Stimulated activated CD4-positive, alpha-beta T cell treated with anti-CD3 and anti-CD28 coated beads, Interleukin-15, amount 100 ng/mL, for 48 hours (primary cell): Measurements from ENCODE around the gene STXBP6.

Experiments used
- DNase-seq, 2 donors: peaks; one replicate each; pipeline ENCODE4 v3.0.0-alpha.2; 2020; ENCODE audit warnings: low read depth in 2 of 2

Gene STXBP6

DNA sequence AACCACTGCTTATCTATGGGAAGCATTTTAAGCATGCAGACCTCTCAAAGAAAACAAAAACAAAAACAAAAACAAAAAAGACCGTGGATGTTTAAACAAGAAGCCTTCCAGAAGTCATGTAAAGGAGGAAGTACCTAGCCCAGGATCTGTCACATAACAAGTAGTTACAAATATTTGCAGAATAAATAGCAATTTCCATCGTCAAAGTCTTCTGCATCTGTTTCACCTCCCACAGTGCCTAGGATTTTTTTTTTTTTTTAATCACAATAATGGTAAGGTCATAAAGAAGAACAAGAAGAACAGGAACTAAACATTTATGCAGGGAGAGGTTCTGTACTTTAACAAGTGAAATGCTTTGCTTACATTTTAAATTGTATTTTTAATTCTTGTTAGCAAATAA, 2.4 kb upstream of the STXBP6 start:
- no peak for DNase-seq

DNA sequence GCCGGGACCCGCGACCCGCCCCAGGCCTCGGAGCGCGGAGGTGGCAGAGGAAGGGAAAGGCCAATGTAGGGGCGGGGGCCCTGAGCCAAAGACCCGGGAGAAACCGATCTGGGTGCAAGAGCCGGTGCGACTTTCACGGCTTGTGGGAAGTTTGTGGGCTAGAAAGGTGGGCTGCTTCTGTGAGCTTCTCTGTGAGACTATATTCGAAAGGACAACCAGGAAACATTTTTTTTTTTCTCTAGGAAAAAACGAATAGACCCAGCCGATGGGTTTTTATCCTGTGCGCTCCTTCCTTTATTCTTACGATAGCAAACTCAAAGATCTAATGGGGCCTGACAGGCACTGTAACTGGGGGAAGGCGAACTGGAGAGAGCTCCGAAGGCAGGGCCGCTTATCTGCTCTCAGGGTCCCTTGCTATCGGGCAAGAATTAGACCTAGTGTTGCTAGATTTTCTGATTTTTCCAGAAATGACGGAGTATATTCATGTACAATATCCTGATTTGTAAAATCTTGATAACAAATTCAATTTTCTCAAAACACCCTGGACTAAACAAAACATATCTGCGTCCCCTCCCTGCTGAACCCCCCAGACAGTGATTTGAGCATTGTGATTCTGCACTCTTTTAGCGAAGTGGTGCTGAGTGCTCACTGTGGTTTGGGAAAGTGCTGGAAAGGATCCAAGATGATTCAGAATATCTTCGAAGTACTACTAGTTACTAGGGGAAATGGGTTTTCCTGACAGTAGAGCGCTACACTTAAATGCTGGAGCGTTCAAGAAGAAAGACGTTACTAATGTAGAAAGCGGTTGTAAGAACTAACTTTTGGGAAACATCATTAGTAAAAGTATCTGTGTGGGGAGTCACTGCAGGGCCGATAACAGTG, 563 bp upstream of the STXBP6 start:
- DNase-seq, result no peak

DNA sequence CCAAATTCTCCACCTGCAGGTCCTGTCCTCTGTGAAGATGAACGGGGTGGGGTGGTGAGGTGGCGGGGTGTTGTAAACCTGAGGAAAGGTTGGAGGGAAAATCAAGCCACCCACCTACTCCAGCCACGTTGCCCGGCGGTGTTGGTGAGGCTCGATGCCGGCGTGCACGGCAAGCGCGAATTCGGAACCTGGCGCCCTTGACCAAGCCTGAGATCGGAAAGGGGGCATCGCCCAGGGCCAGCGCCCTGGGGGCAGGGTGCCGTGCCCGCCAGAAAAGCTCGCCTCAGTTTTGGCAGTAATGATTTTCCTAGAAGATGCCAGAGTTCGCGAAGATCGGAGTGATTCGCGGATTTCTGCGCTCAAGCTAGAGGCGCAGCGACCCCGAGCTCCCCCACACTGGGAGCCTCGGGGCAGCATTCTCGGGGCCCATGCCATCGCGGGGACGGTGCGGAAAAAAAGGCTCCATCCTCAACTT, 817 bp downstream of the STXBP6 start:
- DNase-seq, result no peak

DNA sequence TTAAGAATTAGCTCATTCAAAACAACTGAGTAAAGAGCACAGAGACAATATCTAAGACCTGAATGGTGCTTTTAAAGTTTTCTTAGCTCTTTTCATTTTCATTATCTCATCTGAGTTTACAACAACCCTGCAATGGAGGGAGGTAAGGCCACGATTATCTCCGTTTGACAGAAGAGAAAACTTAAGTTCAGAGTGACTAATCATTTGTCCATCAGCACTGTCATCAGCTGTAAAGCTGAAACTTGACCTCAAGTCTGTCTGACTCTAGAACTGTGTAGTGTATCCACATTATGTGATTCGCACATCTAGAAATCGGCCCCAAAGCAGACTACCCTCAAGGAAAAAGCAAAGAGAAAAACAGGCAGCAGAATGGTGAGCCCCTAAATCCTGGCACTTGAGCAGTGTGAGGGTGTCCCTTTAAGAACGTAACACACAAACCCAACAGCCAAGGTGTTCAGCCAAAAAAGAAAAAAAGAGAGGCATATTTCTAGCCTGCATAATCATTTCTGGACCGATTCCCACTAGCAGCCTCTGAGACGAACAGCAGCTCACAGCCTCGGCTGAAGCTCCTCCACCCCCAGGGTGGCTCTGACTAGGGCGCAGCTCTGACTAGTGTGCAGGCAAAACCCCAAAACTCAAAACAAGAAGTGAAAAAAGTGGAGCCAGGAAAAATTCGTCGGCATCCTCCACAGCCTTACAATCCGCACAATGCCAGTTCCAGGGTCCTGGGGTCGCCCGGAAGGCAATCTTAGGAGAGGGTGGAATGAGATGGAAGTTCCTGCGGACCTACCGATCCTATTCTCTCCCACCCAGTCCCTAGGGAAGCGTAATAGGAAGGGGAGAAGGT, 1.6 kb downstream of the STXBP6 start:
- no peak for DNase-seq

DNA sequence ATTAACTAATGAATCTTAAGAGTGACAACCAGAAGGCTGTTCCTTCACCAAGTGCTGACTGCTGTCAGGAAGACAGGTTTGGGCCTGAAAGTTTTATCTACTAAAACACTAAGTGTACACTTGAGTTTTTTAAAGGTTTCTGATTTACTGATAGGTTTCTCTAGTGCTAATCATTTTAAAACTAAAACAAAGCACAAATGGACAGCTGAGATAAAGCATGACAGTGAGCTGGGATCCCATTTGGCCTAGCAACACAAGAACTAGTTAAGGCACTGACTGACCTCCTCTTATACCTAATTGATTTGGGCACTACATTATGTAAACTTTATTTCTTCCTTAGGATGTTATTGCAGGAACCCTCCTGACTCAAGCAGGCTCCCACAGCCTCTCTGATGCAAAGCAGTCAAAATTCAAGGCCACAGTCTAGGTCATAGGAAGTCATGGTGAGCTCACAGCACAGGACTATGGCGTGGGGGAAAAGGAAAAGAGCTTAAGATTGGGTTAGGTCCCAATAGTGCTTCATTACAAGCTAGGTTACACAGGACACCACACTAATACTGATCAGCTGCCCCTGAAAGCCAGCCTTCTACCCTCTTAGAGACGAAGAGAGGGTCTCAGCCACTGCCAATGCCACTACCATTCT, 3.5 kb downstream of the STXBP6 start:
- no peak for DNase-seq

DNA sequence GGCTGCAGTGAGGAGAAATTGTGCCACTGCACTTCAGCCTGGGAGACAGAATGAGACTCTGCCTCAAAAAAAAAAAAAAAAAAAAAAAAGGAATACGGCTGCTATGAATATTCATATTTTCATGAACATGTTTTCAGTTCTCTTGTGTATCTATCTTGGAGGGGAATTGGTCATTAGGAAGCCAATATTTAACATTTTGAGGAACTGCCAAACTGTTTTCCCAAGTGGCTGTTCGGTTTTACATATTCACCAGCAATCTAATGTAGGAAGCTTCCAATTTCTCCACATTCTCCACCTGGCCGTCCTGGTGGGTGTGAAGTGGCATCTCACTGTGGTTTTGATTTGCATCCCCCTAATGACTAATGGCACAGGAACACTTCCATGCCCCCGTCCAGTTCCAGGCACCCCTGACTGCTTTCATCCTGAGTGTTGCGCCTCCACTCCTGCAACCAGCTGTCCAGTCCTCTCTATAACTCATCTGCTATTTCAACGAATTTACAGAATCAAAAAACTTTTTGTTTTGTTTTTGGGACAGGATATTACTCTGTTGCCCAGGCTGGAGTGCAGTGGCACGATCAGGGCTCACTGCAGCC, 5.7 kb downstream of the STXBP6 start:
- no peak for DNase-seq

DNA sequence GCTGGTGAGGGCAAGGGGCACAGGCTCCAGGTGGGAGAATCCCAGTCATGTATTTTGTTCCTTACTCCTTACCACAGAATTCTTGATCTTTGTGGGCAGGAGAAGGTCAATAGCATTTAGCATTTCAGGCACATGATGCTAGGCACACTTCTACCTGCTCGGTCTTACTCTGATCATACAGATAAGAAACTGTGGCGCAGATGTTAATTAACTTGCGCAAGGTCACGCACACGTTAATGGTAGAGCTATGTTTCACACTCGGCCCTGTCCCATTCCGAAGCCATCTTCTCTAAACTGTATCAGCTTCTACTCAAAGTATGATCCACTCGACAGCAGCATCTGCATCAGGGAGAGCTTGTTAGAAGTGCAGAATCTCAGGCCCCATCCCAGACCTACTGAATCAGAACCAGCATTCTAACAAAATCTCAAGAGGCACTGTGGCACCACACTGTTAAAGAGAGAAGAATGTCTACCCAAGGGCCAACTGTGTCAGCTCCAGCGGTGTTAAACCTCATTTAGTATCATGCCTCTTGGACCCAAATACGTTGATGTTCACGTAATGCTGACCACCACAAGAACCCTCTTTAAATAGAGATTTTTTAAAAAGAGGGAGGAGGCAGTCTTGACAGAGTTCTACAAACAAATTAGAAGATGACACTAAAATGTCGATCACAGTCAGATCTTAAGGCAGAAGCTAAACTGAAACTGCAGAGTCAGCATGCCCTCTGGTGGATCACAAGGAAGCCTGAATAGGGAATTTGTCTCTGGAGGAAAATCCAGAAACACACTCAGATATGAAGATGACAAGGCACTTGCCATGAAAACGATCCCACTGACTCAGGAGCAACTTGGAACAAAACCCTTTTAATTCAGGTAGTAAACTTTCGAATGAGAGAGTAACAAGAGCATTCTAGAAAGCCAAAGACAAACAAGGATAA, 7.3 kb downstream of the STXBP6 start:
- no peak for DNase-seq

DNA sequence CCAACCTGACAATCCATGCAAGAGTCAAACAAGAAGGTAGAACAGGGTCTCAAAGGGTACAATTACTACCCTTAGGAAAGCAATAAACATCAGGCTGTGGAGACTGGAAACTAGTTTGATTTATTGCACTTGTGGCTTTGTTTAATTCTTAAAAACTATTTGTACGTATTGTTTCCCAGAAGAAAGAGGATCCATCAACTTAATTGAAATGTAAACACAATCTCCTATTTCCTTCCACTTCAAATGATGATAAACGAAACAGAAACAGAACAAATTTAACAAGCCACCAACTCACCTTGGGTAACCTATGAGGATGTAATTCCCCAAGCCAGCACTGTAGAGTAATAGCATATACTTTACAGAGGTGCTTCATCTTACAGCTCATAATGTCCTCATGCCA, 8.0 kb downstream of the STXBP6 start:
- no peak for DNase-seq

DNA sequence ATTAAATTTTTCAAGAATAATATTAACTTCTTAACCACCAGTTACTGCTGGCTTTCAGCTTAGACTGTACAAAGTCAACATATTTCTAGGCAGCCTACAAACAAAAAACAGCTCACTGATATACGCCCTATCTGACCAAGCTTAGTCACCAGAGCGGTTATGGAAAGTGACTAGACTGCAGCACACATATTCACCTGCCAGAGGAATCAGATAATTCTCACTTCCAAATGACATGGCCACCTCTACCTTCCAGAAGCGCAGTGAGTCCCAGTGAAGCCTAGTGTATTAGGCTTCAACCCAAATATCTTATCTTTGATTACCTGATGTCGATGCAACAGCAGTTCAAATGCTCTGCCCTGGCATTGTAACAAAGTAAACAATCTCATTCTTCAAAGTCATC, 8.5 kb downstream of the STXBP6 start:
- no peak for DNase-seq

DNA sequence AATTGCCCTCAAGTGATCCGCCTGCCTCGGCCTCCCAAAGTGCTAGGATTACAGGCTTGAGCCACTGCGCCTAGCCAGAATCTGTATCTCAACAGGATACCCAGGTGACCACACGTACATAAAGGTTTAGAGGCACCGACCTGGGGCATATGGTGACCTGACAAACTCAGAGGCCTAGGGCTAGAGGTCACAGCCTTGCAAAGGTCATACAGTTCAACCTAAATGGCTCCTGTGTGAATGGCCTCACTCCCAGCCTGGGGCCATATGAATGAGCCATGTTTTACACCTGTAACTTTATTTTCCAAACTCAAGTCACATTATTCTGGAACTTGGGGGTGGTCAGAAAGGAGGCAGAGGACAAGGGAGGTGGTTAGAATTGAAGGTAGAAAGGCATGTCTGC, 10.0 kb downstream of the STXBP6 start:
- DNase-seq, result no peak

DNA sequence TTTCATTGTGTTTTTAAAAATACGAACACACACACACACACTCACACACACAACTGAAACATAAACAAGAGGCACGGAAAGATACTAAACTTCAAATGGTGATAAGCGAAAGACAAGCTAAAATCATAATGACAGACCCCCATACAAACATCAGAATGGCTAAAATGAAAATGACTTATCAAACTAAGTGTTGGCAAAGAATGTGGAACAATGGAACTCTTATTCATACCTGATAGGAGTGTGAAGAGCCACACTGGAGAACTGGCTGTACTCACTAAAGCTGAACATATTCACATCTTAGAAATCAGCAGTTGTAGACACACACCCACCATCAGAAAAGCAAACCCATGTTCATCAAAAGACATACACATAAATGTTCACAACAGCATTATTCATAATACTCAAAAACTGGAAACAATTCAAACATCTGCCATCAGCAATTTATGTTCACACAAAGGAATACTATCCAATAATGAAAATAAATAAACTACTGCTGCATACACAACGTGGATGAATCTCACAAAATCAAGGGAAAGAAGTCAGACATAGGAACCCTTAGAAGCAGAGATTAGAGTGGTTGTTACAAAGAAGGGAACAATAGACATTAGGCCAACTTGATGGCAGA, 11.8 kb downstream of the STXBP6 start:
- no peak for DNase-seq

DNA sequence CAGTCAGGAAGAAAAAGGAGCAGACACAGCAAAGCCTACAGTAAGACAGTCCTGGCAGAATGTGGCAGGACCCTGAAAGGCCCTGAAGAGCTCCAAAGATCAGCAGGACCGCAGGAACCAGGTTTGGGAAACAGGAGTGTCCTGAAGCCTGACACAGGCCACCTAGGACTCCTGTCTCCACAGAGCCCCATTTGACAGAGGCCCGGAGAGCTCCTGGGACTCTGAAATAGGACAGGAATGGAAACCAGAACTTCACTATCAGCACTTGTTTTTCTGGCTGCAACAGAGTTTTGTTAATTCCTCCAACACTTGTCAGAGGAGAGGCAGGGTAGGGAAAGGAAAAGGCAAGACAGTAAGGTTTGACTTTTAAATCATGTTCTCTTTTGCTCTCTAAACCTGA, 12.9 kb downstream of the STXBP6 start:
- no peak for DNase-seq

DNA sequence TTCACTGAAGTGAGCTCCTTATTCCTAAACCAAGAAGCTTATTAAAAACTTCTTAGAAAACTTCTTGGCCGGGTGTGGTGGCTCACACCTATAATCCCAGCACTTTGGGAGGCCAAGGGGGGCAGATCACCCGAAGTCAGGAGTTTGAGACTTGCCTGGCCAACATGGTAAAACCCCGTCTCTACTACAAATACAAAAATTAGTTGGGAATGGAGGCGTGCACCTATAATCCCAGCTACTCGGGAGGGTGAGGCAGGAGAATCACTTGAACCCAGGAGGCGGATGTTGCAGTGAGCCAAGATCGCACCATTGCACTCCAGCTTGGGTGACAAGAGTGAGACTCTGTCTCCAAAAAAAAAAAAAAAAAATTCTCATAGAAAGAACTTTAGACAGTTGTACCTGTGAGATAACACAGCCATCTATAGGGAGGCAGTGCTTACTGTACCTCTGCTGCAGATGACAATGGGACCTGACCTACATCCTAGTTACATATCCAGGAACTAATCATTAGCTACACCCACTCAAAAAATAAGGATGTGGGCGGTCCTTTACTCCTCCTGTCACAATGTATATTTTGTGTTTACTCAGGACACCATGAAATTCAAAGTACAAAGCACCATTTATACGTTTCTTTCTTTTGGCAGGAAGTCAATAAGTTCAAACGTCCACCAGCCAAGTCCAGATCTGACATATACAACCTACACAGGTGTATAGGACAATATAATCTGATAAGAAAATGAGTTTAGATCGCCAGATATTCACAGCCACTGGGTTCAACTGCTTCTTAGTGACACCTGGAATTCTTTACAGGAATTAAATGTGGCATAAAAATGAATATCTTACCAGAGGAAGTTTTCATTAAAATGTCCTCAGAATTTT, 14.9 kb downstream of the STXBP6 start:
- no peak for DNase-seq

DNA sequence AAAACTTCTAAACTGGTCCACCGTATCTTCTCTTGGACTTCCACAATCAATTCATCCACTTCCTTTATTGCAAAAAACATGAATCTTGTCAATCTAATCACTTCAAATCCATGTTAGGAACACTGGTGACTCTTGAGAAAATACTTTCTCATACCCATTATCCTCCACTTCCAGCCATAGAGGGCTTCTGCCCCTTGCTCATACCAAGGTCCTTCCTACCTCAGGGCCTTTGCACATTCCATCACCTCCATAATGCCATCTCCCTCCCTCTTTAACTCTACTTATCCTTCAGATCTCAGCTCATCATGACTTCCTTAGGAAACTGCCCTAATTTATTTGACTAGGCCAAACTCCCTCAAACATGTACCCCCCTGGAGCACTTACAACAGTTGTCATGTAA, 16.6 kb downstream of the STXBP6 start:
- DNase-seq, result no peak

DNA sequence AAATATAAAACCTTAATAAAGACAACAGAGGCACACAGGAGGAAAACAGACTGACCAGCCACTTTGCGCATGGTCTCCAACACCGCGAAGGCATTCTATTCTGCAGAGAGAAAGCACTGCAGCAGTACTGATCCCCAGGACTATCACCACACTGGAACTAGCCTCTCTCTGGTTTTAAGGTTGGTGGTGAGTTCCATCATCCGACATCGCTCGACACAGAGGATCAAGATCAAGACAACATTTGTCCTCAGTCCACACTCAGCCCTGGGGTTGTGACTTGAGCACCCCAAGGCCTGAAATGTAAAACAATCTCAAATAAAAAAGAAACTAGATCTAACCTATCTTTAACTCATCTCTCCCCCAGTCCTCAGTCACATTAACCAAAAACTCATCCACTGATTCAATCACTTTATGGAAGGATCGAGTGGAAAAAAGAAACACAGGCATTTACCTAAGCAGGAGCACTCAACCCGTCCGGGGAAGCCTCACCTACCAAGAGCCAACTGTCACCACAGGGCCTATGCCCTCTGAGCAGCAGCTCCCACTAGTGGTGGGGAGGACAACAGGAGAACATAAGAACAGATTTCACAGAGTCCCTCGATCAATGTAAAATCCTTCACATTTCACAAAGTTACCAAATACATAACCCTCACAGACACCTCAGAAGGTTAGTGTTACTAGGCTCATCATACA, 17.7 kb downstream of the STXBP6 start:
- no peak for DNase-seq

DNA sequence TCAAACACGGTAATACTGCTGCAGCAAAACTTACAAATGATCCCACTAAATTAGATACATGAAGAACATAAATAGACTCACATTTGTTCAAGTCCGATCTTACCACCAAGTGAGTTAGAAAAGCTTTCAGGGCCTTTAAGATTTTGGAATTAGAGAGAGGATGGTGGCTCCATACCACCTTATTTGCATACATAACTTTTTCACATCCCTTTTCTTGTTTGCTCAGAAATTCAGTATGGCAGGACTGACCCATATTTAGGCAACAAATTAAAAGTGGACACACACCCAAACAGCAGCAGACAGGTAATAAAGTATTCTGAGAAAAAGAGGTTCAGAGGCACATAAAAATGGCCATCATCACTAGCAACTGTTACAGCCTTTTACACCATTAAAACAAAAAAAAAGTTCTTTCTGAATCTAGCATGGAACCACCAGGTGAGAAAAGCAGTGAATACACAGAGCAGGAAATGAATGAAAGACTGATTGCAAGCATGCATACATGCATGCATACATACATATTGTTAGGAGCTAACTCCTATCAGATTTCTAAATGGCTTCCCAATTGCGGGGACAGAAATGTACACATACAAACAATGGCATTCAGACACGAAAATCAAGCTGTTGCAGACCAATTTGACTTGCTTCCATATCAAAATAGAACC, 23.3 kb downstream of the STXBP6 start:
- no peak for DNase-seq

DNA sequence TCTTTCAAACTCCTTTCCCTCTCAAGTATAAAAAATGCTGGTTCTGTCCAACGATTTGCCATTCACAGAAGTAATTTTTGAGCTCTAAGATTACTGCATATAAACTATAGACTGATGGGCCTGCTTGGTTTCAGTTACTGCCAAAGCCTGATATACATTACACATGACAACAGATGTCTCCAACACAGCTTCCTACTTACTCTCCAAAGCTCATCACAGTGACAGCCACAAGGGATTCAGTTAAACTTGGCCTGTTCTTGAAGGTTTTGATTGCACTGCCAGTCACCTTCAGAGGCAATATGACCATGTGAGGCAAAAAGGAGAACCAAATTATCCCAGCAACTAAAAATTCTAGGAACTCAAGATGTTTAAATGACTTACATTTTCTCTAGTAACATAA, 30.1 kb downstream of the STXBP6 start:
- DNase-seq, result no peak

DNA sequence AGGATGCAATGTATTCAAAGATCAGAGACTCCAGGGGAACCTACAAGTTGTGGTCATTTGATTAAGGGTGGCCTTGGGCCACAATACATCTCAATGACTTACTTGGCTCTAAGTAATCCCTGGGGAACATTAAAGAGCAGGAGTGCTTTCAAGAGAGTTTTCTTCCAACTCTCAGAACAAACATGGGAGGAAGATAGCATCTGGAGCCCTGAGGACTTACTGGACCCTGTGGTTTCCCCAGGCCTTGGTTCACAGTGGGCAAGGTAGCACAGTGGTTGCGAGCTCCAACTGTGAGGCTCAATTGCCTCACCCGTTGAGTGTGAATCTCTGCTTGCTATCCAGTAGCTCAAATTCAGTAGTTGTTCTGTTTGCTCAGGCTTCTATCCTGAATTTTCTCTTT, 32.4 kb downstream of the STXBP6 start:
- no peak for DNase-seq
